T-helper 9 cell (primary cell): ENCODE data around the gene BTBD9.

Experiments
- DNase-seq: peaks from one replicate; pipeline ENCODE4 v3.0.0-alpha.2; 2020
- total RNA-seq, 2 donors: gene quantifications; one replicate each; lab custom pipeline; 2026; lab: John Stamatoyannopoulos, UW

BTBD9 gene
- total RNA-seq = 68.8 to 69.3 reads per million in 2 donors

- DNase-seq = peak; percentile 74
Measured at GRCh38 chr6:38639498-38640215, at the start of gene BTBD9. Gene BTBD9, minus strand, starts transcription at chr6:38639929.

GRCh38 chr6:38688579-38689087, 48.9 kb upstream of the BTBD9 start:
- DNase-seq = no peak

- DNase-seq = no peak
Measured at GRCh38 chr6:38687549-38687948, 47.8 kb upstream of the BTBD9 start.

- DNase-seq = no peak
Measured at GRCh38 chr6:38687043-38687353, 47.3 kb upstream of the BTBD9 start.

- no peak for DNase-seq
Measured at GRCh38 chr6:38686270-38687042, 46.7 kb upstream of the BTBD9 start.

- no peak for DNase-seq
Measured at GRCh38 chr6:38684904-38685303, 45.2 kb upstream of the BTBD9 start.

- no peak for DNase-seq
Measured at GRCh38 chr6:38684237-38684636, 44.5 kb upstream of the BTBD9 start.

GRCh38 chr6:38681850-38682249, 42.1 kb upstream of the BTBD9 start:
- DNase-seq = no peak

- DNase-seq = no peak
Measured at GRCh38 chr6:38679668-38680067, 39.9 kb upstream of the BTBD9 start.

GRCh38 chr6:38678178-38678760, 38.5 kb upstream of the BTBD9 start:
- DNase-seq = no peak

- DNase-seq = no peak
Measured at GRCh38 chr6:38676974-38677544, 37.3 kb upstream of the BTBD9 start.

GRCh38 chr6:38676236-38676973, 36.7 kb upstream of the BTBD9 start:
- DNase-seq = no peak

- no peak for DNase-seq
Measured at GRCh38 chr6:38673397-38674165, 33.9 kb upstream of the BTBD9 start.

- no peak for DNase-seq
Measured at GRCh38 chr6:38671885-38672467, 32.2 kb upstream of the BTBD9 start.

GRCh38 chr6:38658418-38659167, 18.9 kb upstream of the BTBD9 start:
- DNase-seq = no peak

GRCh38 chr6:38656896-38657295, 17.2 kb upstream of the BTBD9 start:
- no peak for DNase-seq

GRCh38 chr6:38654263-38654662, 14.5 kb upstream of the BTBD9 start:
- no peak for DNase-seq

- DNase-seq = no peak
Measured at GRCh38 chr6:38651121-38651784, 11.5 kb upstream of the BTBD9 start.

GRCh38 chr6:38650207-38650752, 10.6 kb upstream of the BTBD9 start:
- DNase-seq = no peak

- DNase-seq = no peak
Measured at GRCh38 chr6:38649744-38650143, 10.0 kb upstream of the BTBD9 start.
